GM12878 (cell line): ENCODE data around the gene TMCC3. TPM values are rescaled to one million over a fixed set of nuclear protein-coding genes. Genes with fewer than 3 reads are reported as not detected.

Experiments
- ATAC-seq: fragments of 200-7000 bp; cut with Tn5 transposase; 3 replicates; pipeline ENCODE4 v1.9.1; 2020; ENCODE audit warnings: mild to moderate bottlenecking, moderate library complexity
- BruUV-seq: library from RNA; stranded (reverse); fragments of 400-500 nt; replicated peaks from 2 replicates; lab custom pipeline; 2021; lab: Mats Ljungman, UMichigan
- CTCF ChIA-PET: fragments of 300-600 bp; sonication (Branson Sonifier 250); formaldehyde crosslinking; extraction: SDS; loops from one replicate; lab custom pipeline; 2021; ENCODE audit warnings: inconsistent platforms; lab: Yijun Ruan, JAX
- POLR2A ChIA-PET: fragments of 350-600 bp; formaldehyde crosslinking; extraction: SDS; loops from one replicate; lab custom pipeline; 2021; ENCODE audit warnings: inconsistent platforms; lab: Charles Lee
- RAD21 ChIA-PET: fragments of 300-600 bp; sonication (Branson Sonifier 250); formaldehyde crosslinking; loops from one replicate; lab custom pipeline; 2023; ENCODE audit warnings: antibody characterized with exemption; ENCODE audit not compliant: unreplicated experiment; lab: Charles Lee
- SMC1A ChIA-PET: fragments of 300-600 bp; sonication (Branson Sonifier 250); formaldehyde crosslinking; loops from one replicate; lab custom pipeline; 2023; ENCODE audit not compliant: unreplicated experiment, uncharacterized antibody; lab: Charles Lee
- DNase-seq: peaks from one replicate; pipeline ENCODE4 v3.0.0-alpha.2; 2011; ENCODE audit warnings: low read depth, low spot score
- FAIRE-seq: peaks from 3 replicates; lab custom pipeline; 2011; peaks lifted over from hg19 to GRCh38; lab: Jason Lieb, UNC
- H2AFZ ChIP-seq: 2 replicates; pipeline ENCODE4 v1.6.0; 2011; ENCODE audit warnings: low read depth, low read length, control low read depth; ENCODE audit not compliant: control insufficient read depth
- H3K27ac ChIP-seq: 2 replicates; pipeline ENCODE4 v1.5.1; 2011; ENCODE audit warnings: control low read depth; ENCODE audit not compliant: control insufficient read depth, insufficient read depth
- H3K27me3 ChIP-seq, 2 experiments: replicated peaks in 1 of 2; 2 replicates each; pipeline versions ENCODE4 v1.6.0 to v1.6.1; 2011; ENCODE audit warnings: low read length in 1 of 2; ENCODE audit not compliant: control insufficient read depth in 2 of 2, insufficient read depth in 2 of 2
- H3K36me3 ChIP-seq, 2 experiments: 2 replicates each; pipeline ENCODE4 v1.5.1; 2011; ENCODE audit warnings: low read length in 1 of 2; ENCODE audit not compliant: control insufficient read depth in 2 of 2, insufficient read depth in 2 of 2
- H3K4me1 ChIP-seq: 2 replicates; pipeline ENCODE4 v1.6.1; 2011; ENCODE audit warnings: mild to moderate bottlenecking, low read length, moderate library complexity, mixed read lengths; ENCODE audit not compliant: control insufficient read depth, insufficient read depth
- H3K4me2 ChIP-seq: 2 replicates; pipeline ENCODE4 v1.6.0; 2011; ENCODE audit warnings: control low read depth; ENCODE audit not compliant: control insufficient read depth, insufficient read depth
- H3K4me3 ChIP-seq: fragments of 200-600 bp; sonication (generic); 2 replicates; pipeline ENCODE4 v1.5.1; 2016
- H3K79me2 ChIP-seq: 2 replicates; pipeline ENCODE4 v1.6.0; 2011; ENCODE audit warnings: low read length; ENCODE audit not compliant: control insufficient read depth, insufficient read depth
- H3K9ac ChIP-seq: 2 replicates; pipeline ENCODE4 v1.8.0; 2011; ENCODE audit warnings: low read length, control low read depth, mixed read lengths; ENCODE audit not compliant: control insufficient read depth, insufficient read depth
- H3K9me3 ChIP-seq: replicated peaks from 3 replicates; pipeline ENCODE4 v1.5.1; 2011; ENCODE audit warnings: mild to moderate bottlenecking, low read length; ENCODE audit not compliant: control insufficient read depth, insufficient read depth
- H4K20me1 ChIP-seq: 2 replicates; pipeline ENCODE4 v1.6.0; 2011; ENCODE audit not compliant: control insufficient read depth, insufficient read depth
- CREM ChIP-seq: IDR thresholded peaks from 2 replicates; pipeline ENCODE4 v1.6.1; 2014; ENCODE audit warnings: antibody characterized with exemption, low read depth
- EED ChIP-seq: sonication (generic); IDR thresholded peaks from 2 replicates; pipeline ENCODE4 v1.6.1; 2016; ENCODE audit warnings: antibody characterized with exemption, low read depth
- EP300 ChIP-seq, 2 experiments: fragments of 150-350 bp in 1 of 2; IDR thresholded peaks; 2 replicates each; pipeline ENCODE4 v1.6.1; 2011 to 2012; ENCODE audit warnings: low read depth in 2 of 2, low read length in 2 of 2, borderline replicate concordance in 1 of 2, improper control_type of control experiment in 1 of 2, inconsistent platforms in 1 of 2; ENCODE audit not compliant: control insufficient read depth in 1 of 2
- MEF2A ChIP-seq: IDR thresholded peaks from 2 replicates; pipeline ENCODE4 v1.6.1; 2011; ENCODE audit warnings: low read depth, mild to moderate bottlenecking, low read length, moderate library complexity; ENCODE audit not compliant: insufficient read depth
- NFYA ChIP-seq: IDR thresholded peaks from 2 replicates; pipeline ENCODE4 v1.6.1; 2011; ENCODE audit warnings: low read depth, mild to moderate bottlenecking, low read length, improper control_type of control experiment, borderline replicate concordance
- RB1 ChIP-seq: fragments of 450-650 bp; formaldehyde crosslinking; IDR thresholded peaks from 2 replicates; pipeline ENCODE4 v1.6.1; 2017; ENCODE audit warnings: mild to moderate bottlenecking, borderline replicate concordance
- SMAD1 ChIP-seq: fragments of 450-650 bp; IDR thresholded peaks from 2 replicates; pipeline ENCODE4 v1.6.1; 2018; ENCODE audit warnings: mild to moderate bottlenecking, low read depth; ENCODE audit not compliant: partially characterized antibody
- SRF ChIP-seq, 2 experiments: IDR thresholded peaks; 2 replicates each; pipeline ENCODE4 v1.6.1; 2011; ENCODE audit warnings: low read depth in 2 of 2, low read length in 2 of 2, mild to moderate bottlenecking in 1 of 2, moderate library complexity in 1 of 2
- STAT1 ChIP-seq: fragments of 450-650 bp; conservative IDR thresholded peaks from 2 replicates; pipeline ENCODE4 v1.6.1; 2014; ENCODE audit warnings: antibody characterized with exemption, mild to moderate bottlenecking
- WRNIP1 ChIP-seq: IDR thresholded peaks from 2 replicates; pipeline ENCODE4 v1.6.1; 2011; ENCODE audit warnings: low read depth, low read length, improper control_type of control experiment, borderline replicate concordance
- YY1 ChIP-seq: IDR thresholded peaks from 2 replicates; pipeline ENCODE4 v1.6.1; 2011; ENCODE audit warnings: low read depth, mild to moderate bottlenecking, low read length
- WGBS: methylation state at CpG from one replicate; pipeline ENCODE4 v1.1.6; 2016; ENCODE audit warnings: low lambda C conversion rate; ENCODE audit not compliant: insufficient replicate concordance, insufficient coverage; ENCODE audit errors: missing lambda C conversion rate; 5-methylcytosine and 5-hydroxymethylcytosine counted together
- in situ Hi-C: fragments of 300-500 bp; cut with MboI; formaldehyde crosslinking; loops from 9 replicates; pipeline ENCODE4 v1.14.3; 2018; ENCODE audit warnings: mixed read lengths
- intact Hi-C: fragments of 100-400 bp; cut with micrococcal nuclease; formaldehyde crosslinking; loops from one replicate; pipeline ENCODE4 v1.14.2; 2022; ENCODE audit not compliant: unreplicated experiment
- polyA plus RNA-seq, 11 experiments: library from polyadenylated mRNA; depleted of rRNA in 4 of 11; unstranded in 6 of 11; stranded (reverse) in 5 of 11; fragments of >200 nt; fragmentation: Nextera tagmentation in 4 of 11; fragmentation: Illumina TruSeq in 1 of 11; extraction: Ambion mirVana in 4 of 11; extraction: Trizol in 1 of 11; gene quantifications; 1 replicate in 1 of 11; 2 replicates in 10 of 11; pipeline versions ENCODE4 v1.2.1 to v1.2.3, GENCODE V29; 2011 to 2016; ENCODE audit warnings: inconsistent platforms in 2 of 11, missing spikeins in 2 of 11, low read depth in 1 of 11
- total RNA-seq, 4 experiments: library from RNA; depleted of rRNA in 3 of 4; stranded (reverse); fragments of >200 nt in 3 of 4; fragmentation: Illumina TruSeq in 1 of 4; extraction: Trizol in 1 of 4; gene quantifications; 2 replicates each; pipeline versions ENCODE4 v1.2.1 to v1.2.3, GENCODE V29; 2013 to 2021
- TF ChIP-seq, protein P1 (sequence below): fragments of 450-650 bp; IDR thresholded peaks from 2 replicates; pipeline ENCODE4 v1.6.1; 2016; ENCODE audit warnings: mild to moderate bottlenecking
- TF ChIP-seq, protein P2 (sequence below): fragments of 450-650 bp; IDR thresholded peaks from 2 replicates; pipeline ENCODE4 v1.6.1; 2014; ENCODE audit warnings: mild to moderate bottlenecking
- TF ChIP-seq, protein P3 (sequence below): IDR thresholded peaks from 2 replicates; pipeline ENCODE4 v1.6.1; 2012; ENCODE audit warnings: improper control_type of control experiment, low read depth, low read length; ENCODE audit not compliant: insufficient replicate concordance
- TF ChIP-seq, protein P4 (sequence below), 3 experiments: IDR thresholded peaks in 2 of 3; conservative IDR thresholded peaks in 1 of 3; 2 replicates each; pipeline ENCODE4 v1.5.1; 2011; ENCODE audit warnings: low read depth in 3 of 3, low read length in 3 of 3, mild to moderate bottlenecking in 3 of 3, control low read depth in 2 of 3, moderate library complexity in 2 of 3, inconsistent platforms in 1 of 3, mixed read lengths in 1 of 3; ENCODE audit not compliant: control insufficient read depth in 2 of 3, insufficient read depth in 1 of 3; ENCODE audit errors: extremely low read depth in 1 of 3

TMCC3 gene
- total and polyA plus RNA-seq, 10 of the 15 experiments (the other 5 are each of a cell fraction or from before 2014, with no cell fraction given): 5.8 to 29.8 (median 12.6) TPM

DNA sequence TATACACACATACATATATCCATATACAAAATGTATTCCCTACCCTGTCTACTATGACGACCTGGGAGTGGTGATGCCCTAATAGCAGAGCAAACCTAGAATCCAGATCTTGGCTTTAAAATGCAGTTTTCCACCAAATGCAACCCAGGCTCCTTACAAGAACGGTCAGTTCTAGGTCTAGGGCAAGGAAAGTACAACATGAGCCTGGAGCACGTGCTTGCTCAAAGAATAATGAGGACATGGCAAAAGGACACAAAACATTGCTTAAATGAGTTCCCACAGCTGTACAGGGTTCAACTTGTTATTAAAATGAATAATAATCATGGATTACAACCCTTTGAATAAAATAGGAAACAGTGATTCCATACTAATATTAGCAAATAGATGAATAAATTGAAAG lies 94.7 kb downstream of the TMCC3 start:
- H3K9me3 ChIP-seq: no peaks in the 10 kb centered on the region
- intact Hi-C loops (no loop called here), in situ Hi-C loops (no loop called here)
- SMC1A ChIA-PET: no interaction called here
- no peak overlapping the region for H2AFZ ChIP-seq
- BruUV-seq: no TSS peak
- peaks cover 5% of the 10 kb centered on the region for H3K4me1 ChIP-seq
- TF ChIP-seq NFYA (no peak), SRF (IDR thresholded peaks at IDR 0.05; ENCODE audit: low read depth in 2 of 2, low read length in 2 of 2) (no peak), YY1 (no peak), MEF2A (no peak), SMAD1 (no peak), EED (no peak), EP300 (IDR thresholded peaks at IDR 0.05; ENCODE audit: borderline replicate concordance in 1 of 2, control insufficient read depth in 1 of 2, low read depth in 2 of 2, low read length in 2 of 2) (no peak), RB1 (no peak), STAT1 (no peak), WRNIP1 (no peak), CREM (no peak)
- TF ChIP-seq, protein P1, sequence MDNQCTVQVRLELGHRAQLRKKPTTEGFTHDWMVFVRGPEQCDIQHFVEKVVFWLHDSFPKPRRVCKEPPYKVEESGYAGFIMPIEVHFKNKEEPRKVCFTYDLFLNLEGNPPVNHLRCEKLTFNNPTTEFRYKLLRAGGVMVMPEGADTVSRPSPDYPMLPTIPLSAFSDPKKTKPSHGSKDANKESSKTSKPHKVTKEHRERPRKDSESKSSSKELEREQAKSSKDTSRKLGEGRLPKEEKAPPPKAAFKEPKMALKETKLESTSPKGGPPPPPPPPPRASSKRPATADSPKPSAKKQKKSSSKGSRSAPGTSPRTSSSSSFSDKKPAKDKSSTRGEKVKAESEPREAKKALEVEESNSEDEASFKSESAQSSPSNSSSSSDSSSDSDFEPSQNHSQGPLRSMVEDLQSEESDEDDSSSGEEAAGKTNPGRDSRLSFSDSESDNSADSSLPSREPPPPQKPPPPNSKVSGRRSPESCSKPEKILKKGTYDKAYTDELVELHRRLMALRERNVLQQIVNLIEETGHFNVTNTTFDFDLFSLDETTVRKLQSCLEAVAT: no peak
- TF ChIP-seq, protein P2, sequence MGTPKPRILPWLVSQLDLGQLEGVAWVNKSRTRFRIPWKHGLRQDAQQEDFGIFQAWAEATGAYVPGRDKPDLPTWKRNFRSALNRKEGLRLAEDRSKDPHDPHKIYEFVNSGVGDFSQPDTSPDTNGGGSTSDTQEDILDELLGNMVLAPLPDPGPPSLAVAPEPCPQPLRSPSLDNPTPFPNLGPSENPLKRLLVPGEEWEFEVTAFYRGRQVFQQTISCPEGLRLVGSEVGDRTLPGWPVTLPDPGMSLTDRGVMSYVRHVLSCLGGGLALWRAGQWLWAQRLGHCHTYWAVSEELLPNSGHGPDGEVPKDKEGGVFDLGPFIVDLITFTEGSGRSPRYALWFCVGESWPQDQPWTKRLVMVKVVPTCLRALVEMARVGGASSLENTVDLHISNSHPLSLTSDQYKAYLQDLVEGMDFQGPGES: no peak
- TF ChIP-seq, protein P3, sequence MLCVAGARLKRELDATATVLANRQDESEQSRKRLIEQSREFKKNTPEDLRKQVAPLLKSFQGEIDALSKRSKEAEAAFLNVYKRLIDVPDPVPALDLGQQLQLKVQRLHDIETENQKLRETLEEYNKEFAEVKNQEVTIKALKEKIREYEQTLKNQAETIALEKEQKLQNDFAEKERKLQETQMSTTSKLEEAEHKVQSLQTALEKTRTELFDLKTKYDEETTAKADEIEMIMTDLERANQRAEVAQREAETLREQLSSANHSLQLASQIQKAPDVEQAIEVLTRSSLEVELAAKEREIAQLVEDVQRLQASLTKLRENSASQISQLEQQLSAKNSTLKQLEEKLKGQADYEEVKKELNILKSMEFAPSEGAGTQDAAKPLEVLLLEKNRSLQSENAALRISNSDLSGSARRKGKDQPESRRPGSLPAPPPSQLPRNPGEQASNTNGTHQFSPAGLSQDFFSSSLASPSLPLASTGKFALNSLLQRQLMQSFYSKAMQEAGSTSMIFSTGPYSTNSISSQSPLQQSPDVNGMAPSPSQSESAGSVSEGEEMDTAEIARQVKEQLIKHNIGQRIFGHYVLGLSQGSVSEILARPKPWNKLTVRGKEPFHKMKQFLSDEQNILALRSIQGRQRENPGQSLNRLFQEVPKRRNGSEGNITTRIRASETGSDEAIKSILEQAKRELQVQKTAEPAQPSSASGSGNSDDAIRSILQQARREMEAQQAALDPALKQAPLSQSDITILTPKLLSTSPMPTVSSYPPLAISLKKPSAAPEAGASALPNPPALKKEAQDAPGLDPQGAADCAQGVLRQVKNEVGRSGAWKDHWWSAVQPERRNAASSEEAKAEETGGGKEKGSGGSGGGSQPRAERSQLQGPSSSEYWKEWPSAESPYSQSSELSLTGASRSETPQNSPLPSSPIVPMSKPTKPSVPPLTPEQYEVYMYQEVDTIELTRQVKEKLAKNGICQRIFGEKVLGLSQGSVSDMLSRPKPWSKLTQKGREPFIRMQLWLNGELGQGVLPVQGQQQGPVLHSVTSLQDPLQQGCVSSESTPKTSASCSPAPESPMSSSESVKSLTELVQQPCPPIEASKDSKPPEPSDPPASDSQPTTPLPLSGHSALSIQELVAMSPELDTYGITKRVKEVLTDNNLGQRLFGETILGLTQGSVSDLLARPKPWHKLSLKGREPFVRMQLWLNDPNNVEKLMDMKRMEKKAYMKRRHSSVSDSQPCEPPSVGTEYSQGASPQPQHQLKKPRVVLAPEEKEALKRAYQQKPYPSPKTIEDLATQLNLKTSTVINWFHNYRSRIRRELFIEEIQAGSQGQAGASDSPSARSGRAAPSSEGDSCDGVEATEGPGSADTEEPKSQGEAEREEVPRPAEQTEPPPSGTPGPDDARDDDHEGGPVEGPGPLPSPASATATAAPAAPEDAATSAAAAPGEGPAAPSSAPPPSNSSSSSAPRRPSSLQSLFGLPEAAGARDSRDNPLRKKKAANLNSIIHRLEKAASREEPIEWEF: no peak
- TF ChIP-seq, protein P4, sequence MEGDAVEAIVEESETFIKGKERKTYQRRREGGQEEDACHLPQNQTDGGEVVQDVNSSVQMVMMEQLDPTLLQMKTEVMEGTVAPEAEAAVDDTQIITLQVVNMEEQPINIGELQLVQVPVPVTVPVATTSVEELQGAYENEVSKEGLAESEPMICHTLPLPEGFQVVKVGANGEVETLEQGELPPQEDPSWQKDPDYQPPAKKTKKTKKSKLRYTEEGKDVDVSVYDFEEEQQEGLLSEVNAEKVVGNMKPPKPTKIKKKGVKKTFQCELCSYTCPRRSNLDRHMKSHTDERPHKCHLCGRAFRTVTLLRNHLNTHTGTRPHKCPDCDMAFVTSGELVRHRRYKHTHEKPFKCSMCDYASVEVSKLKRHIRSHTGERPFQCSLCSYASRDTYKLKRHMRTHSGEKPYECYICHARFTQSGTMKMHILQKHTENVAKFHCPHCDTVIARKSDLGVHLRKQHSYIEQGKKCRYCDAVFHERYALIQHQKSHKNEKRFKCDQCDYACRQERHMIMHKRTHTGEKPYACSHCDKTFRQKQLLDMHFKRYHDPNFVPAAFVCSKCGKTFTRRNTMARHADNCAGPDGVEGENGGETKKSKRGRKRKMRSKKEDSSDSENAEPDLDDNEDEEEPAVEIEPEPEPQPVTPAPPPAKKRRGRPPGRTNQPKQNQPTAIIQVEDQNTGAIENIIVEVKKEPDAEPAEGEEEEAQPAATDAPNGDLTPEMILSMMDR (IDR thresholded peaks at IDR 0.05 in 2 of 3, conservative IDR thresholded peaks at IDR 0.05 in 1 of 3; ENCODE audit: control insufficient read depth in 2 of 3, extremely low read depth in 1 of 3, insufficient read depth in 1 of 3, low read depth in 3 of 3, low read length in 3 of 3): no peak
- POLR2A ChIA-PET: no interaction called here
- no peaks in the 10 kb centered on the region for H4K20me1 ChIP-seq
- no peak overlapping the region for H3K4me3 ChIP-seq
- RAD21 ChIA-PET: no interaction called here
- WGBS: 57% methylated on average over 3 of the region's 3 CpGs
- no peak overlapping the region for H3K4me2 ChIP-seq
- no peaks in the 10 kb centered on the region for H3K36me3 ChIP-seq
- H3K27me3 ChIP-seq: no peaks in the 10 kb centered on the region
- FAIRE-seq (no peak), ATAC-seq (no peak), DNase-seq (no peak)
- no peak overlapping the region for H3K9ac ChIP-seq
- H3K27ac ChIP-seq: no peak overlapping the region
- CTCF ChIA-PET: no interaction called here
- no peaks in the 10 kb centered on the region for H3K79me2 ChIP-seq
